NK-92 (cell line): ENCODE data around the gene POLR1A.

Experiments
- DNase-seq: peaks from one replicate; lab custom pipeline; 2025; ENCODE audit not compliant: unreplicated experiment; lab: John Stamatoyannopoulos, UW

POLR1A gene

GRCh38 chr2:86038291-86039081, 67.2 kb downstream of the POLR1A start:
- peak; percentile 32 for DNase-seq

GRCh38 chr2:86037795-86038192, 67.9 kb downstream of the POLR1A start:
- no peak for DNase-seq

GRCh38 chr2:86037141-86037794, 68.4 kb downstream of the POLR1A start:
- DNase-seq, result no peak

- no peak for DNase-seq
Observed at GRCh38 chr2:86036669-86037138, 69.0 kb downstream of the POLR1A start.

GRCh38 chr2:86035883-86036668, 69.6 kb downstream of the POLR1A start:
- DNase-seq, result no peak

GRCh38 chr2:86035376-86035882, 70.3 kb downstream of the POLR1A start:
- DNase-seq, result no peak

GRCh38 chr2:86033751-86034692, 71.7 kb downstream of the POLR1A start:
- DNase-seq, result no peak

GRCh38 chr2:86032861-86033595, 72.7 kb downstream of the POLR1A start:
- DNase-seq, result no peak

GRCh38 chr2:86031606-86032005, 74.1 kb downstream of the POLR1A start:
- no peak for DNase-seq

- no peak for DNase-seq
Observed at GRCh38 chr2:86031151-86031550, 74.5 kb downstream of the POLR1A start.

- DNase-seq, result no peak
Observed at GRCh38 chr2:86029873-86030272, 75.8 kb downstream of the POLR1A start.

- no peak for DNase-seq
Observed at GRCh38 chr2:86028766-86029381, 76.8 kb downstream of the POLR1A start.

- DNase-seq, result no peak
Observed at GRCh38 chr2:86027922-86028765, 77.5 kb downstream of the POLR1A start.

- no peak for DNase-seq
Observed at GRCh38 chr2:86027196-86027921, 78.3 kb downstream of the POLR1A start.

- no peak for DNase-seq
Observed at GRCh38 chr2:86026744-86027065, 79.0 kb downstream of the POLR1A start.

GRCh38 chr2:86025976-86026743, 79.5 kb downstream of the POLR1A start:
- no peak for DNase-seq

- DNase-seq, result no peak
Observed at GRCh38 chr2:86025229-86025820, 80.4 kb downstream of the POLR1A start.
